Tibial nerve (tissue), 4 donors: ENCODE data around the gene ZNF579. TPM values are rescaled to one million over a fixed set of nuclear protein-coding genes. Genes with fewer than 3 reads are reported as not detected.

Experiments
- DNase-seq, 2 donors: peaks; one replicate each; pipeline ENCODE4 v3.0.0-alpha.2; 2019; ENCODE audit warnings: low spot score in 2 of 2
- H3K27ac ChIP-seq, 4 donors: fragments of 200-600 bp; sonication (generic) in 3 of 4; one replicate each; pipeline ENCODE4 v1.5.1; 2017 to 2019; ENCODE audit warnings: mild to moderate bottlenecking in 1 of 4
- H3K27me3 ChIP-seq, 2 donors: fragments of 200-600 bp; sonication (generic) in 1 of 2; one replicate each; pipeline versions ENCODE4 v1.5.1 to v1.6.0; 2017 to 2019
- H3K36me3 ChIP-seq, 3 donors: fragments of 200-600 bp; sonication (generic); one replicate each; pipeline ENCODE4 v1.5.1; 2018 to 2019
- H3K4me1 ChIP-seq, 4 donors: fragments of 200-600 bp; sonication (generic) in 3 of 4; one replicate each; pipeline ENCODE4 v1.5.1; 2017 to 2019
- H3K4me3 ChIP-seq, 4 donors: fragments of 200-600 bp; sonication (generic) in 3 of 4; one replicate each; pipeline ENCODE4 v1.5.1; 2017 to 2019; ENCODE audit warnings: mild to moderate bottlenecking in 1 of 4, moderate library complexity in 1 of 4
- H3K9me3 ChIP-seq, 4 donors: fragments of 200-600 bp; sonication (generic) in 3 of 4; one replicate each; pipeline ENCODE4 v1.5.1; 2017 to 2019
- EP300 ChIP-seq, 2 donors: sonication (generic); formaldehyde crosslinking; IDR thresholded peaks; one replicate each; pipeline ENCODE4 v1.6.1; 2017; ENCODE audit warnings: antibody characterized with exemption in 2 of 2, mild to moderate bottlenecking in 1 of 2
- POLR2A ChIP-seq, 2 donors: fragments of 450-650 bp; IDR thresholded peaks; one replicate each; pipeline ENCODE4 v1.6.1; 2017; ENCODE audit warnings: antibody characterized with exemption in 2 of 2, mild to moderate bottlenecking in 2 of 2, moderate library complexity in 2 of 2
- WGBS, 2 donors: methylation state at CpG; one replicate each; pipeline ENCODE4 v1.1.5; 2018; 5-methylcytosine and 5-hydroxymethylcytosine counted together
- total RNA-seq, 4 donors: library from RNA; depleted of rRNA; stranded (reverse); fragments of >200 nt; gene quantifications; one replicate each; pipeline ENCODE4 v1.1.0, GENCODE V29; 2016
- TF ChIP-seq, protein P1 (sequence below), 5 experiments: fragments of 200-600 bp in 3 of 5; fragments of 450-650 bp in 2 of 5; sonication (generic) in 3 of 5; IDR thresholded peaks; one replicate each; pipeline ENCODE4 v1.5.1; 2016 to 2019; ENCODE audit warnings: antibody characterized with exemption in 5 of 5, mild to moderate bottlenecking in 3 of 5, moderate library complexity in 2 of 5

ZNF579 gene
- total RNA-seq, 4 donors from 2014 or later = 2.0 to 5.3 (median 4.2) TPM

DNA sequence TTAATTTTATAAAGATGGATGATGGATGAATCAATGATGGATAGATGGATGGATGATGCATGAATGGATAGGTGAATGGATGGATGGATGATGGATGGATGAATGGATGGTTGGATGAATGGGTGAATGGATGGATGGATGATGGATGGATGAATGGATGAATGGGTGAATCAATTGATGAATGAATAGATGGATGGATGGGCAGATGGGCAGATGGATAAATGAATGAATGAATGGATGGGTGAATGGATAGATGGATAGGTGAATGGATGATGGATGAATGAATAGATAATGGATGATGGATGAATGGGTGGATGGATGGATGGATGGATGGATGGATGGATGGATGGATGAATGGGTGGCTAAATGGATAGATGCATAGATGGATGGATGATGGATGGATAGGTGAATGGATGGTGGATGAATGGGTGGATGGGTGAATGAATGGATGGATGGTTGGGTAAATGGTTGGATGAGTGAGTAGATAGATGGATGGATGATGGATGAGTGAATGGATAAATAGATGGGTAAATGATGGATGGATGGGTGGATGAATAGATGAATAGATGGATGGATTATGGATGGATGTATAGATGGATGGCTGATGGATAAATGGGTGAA lies 12.8 kb downstream of the ZNF579 start:
- Histone ChIP-seq H3K27me3 (peaks cover 0 to 20% of the 10 kb centered on the region in 2 donors), H3K27ac (no peak overlapping the region), H3K36me3 (no peaks in the 10 kb centered on the region), H3K9me3 (no peaks in the 10 kb centered on the region), H3K4me1 (no peaks in the 10 kb centered on the region), H3K4me3 (no peak overlapping the region)
- TF ChIP-seq, protein P1, sequence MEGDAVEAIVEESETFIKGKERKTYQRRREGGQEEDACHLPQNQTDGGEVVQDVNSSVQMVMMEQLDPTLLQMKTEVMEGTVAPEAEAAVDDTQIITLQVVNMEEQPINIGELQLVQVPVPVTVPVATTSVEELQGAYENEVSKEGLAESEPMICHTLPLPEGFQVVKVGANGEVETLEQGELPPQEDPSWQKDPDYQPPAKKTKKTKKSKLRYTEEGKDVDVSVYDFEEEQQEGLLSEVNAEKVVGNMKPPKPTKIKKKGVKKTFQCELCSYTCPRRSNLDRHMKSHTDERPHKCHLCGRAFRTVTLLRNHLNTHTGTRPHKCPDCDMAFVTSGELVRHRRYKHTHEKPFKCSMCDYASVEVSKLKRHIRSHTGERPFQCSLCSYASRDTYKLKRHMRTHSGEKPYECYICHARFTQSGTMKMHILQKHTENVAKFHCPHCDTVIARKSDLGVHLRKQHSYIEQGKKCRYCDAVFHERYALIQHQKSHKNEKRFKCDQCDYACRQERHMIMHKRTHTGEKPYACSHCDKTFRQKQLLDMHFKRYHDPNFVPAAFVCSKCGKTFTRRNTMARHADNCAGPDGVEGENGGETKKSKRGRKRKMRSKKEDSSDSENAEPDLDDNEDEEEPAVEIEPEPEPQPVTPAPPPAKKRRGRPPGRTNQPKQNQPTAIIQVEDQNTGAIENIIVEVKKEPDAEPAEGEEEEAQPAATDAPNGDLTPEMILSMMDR (IDR thresholded peaks at IDR 0.05) = no peak
- TF ChIP-seq EP300 (IDR thresholded peaks at IDR 0.05) = no peak
- no peak for TF ChIP-seq POLR2A (IDR thresholded peaks at IDR 0.05)
- no peak for DNase-seq

DNA sequence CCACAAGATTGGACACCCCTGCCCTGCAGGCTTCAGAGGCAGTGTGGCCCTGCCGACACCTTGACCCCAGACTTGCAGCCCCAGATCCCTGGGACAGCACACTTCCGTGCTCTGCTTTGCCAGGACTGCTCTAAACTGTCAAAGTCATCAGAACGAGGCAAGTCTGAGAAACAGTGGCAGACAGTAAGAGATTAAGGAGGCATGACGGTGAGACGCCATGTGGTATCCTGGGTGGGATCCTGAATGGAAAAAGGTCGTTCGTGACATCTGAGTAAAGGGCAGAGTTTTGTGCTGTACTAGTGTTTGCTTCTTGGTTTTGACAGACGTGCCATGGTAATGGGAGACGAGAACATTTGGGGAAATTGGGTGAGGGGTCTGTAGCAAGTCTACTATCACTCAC lies 13.8 kb downstream of the ZNF579 start:
- Histone ChIP-seq H3K9me3 (no peaks in the 10 kb centered on the region), H3K4me3 (no peak overlapping the region), H3K27ac (no peak overlapping the region), H3K4me1 (no peaks in the 10 kb centered on the region), H3K27me3 (peaks cover 0 to 20% of the 10 kb centered on the region in 2 donors), H3K36me3 (no peaks in the 10 kb centered on the region)
- WGBS, 2 donors = 47 to 49% methylated on average over 9 of the region's 9 CpGs
- TF ChIP-seq POLR2A (IDR thresholded peaks at IDR 0.05) (no peak), EP300 (IDR thresholded peaks at IDR 0.05) (no peak)
- TF ChIP-seq, protein P1 (IDR thresholded peaks at IDR 0.05) = no peak
- DNase-seq = no peak

DNA sequence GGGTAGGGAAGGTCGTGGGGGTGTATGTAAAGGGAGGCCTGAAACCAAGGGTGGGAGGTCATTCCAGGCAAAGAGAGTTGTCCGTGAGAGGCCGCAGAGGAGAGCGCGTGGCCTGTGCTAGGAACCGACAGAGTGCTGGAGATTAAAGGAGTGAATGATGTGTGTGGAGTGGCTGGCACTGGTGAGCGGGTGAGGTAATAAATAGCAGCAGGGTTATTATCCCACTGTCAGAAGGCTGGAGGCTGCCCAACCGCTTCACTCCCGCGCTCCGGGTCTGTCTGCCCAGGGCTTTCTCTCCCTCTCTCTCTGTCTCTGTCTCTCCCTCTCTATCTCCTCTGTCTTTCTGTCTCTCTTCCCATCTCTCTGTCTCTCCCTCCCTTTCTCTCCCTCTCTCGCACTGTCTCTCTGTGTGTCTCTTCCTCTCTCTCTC lies 17.4 kb downstream of the ZNF579 start:
- DNase-seq = no peak
- WGBS, 2 donors = 38 to 39% methylated on average over 12 of the region's 12 CpGs
- Histone ChIP-seq H3K36me3 (no peaks in the 10 kb centered on the region), H3K9me3 (peaks cover 0 to 4% (median 0%) of the 10 kb centered on the region in 4 donors), H3K4me3 (no peak overlapping the region), H3K4me1 (no peaks in the 10 kb centered on the region), H3K27me3 (peaks cover 0 to 20% of the 10 kb centered on the region in 2 donors), H3K27ac (no peak overlapping the region)
- TF ChIP-seq POLR2A (IDR thresholded peaks at IDR 0.05) (no peak), EP300 (IDR thresholded peaks at IDR 0.05) (no peak)
- TF ChIP-seq, protein P1 (IDR thresholded peaks at IDR 0.05) = no peak

DNA sequence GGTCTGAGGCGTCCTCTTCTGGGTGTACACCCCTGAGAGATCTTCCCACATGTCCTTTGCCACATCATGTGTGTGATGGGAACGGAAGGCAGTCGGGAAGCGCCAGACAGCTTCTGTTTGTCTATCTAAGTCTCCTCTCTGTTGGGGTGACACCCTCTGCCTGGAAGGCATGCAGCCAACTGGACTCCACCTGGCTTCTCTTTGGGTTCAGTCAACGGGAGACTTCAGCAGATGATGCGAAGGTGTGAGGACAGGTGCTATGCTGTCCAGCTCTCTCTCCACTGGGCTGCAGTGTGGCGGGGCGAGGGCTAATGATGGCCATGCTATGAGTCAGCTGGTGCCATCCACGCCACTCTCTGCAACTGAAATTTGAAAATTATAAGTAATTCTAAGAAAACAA lies 21.0 kb downstream of the ZNF579 start:
- peaks cover 0 to 9% of the 10 kb centered on the region in 2 donors for H3K27me3 ChIP-seq
- TF ChIP-seq, protein P1 (IDR thresholded peaks at IDR 0.05) = no peak
- TF ChIP-seq EP300 (IDR thresholded peaks at IDR 0.05) (no peak), POLR2A (IDR thresholded peaks at IDR 0.05) (no peak)
- 80 to 85% methylated on average over 9 of the region's 9 CpGs for WGBS, 2 donors
- H3K4me3 ChIP-seq = no peak overlapping the region
- no peak for DNase-seq
- H3K27ac ChIP-seq = no peak overlapping the region
- peaks cover 0 to 4% (median 0%) of the 10 kb centered on the region in 4 donors for H3K9me3 ChIP-seq
- no peaks in the 10 kb centered on the region for H3K4me1 ChIP-seq
- H3K36me3 ChIP-seq = no peaks in the 10 kb centered on the region

DNA sequence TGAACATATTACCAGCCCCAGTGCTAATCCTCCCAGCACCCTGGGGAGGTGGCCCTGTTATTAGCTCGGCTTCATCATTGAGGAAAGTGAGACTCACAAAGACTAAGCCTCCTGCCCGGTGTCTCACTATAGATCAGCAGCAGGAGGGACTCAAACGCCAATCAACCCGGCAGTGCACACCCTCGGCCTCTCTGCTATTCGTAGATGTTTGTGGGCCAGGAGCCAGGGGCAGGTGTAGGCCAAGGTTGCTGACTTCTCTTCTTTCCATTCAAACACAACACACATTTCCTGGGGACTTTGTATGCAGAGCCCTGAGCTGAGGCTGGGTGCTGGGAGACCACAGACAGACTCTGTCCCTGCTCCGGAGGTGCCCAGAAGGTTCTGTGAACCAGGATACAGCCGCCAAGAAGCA lies 25.9 kb downstream of the ZNF579 start:
- 57 to 66% methylated on average over 8 of the region's 8 CpGs for WGBS, 2 donors
- Histone ChIP-seq H3K27me3 (peaks cover 0 to 5% of the 10 kb centered on the region in 2 donors), H3K4me3 (no peak overlapping the region), H3K4me1 (peaks cover 0 to 21% (median 4%) of the 10 kb centered on the region in 4 donors), H3K36me3 (no peaks in the 10 kb centered on the region), H3K27ac (no peak overlapping the region), H3K9me3 (no peaks in the 10 kb centered on the region)
- TF ChIP-seq EP300 (IDR thresholded peaks at IDR 0.05) (no peak), POLR2A (IDR thresholded peaks at IDR 0.05) (no peak)
- TF ChIP-seq, protein P1 (IDR thresholded peaks at IDR 0.05) = no peak
- no peak for DNase-seq
